Small intestine (tissue), 16 donors: Measurements from ENCODE around the gene TTLL1. TPM values are rescaled to one million over a fixed set of nuclear protein-coding genes. Genes with fewer than 3 reads are reported as not detected.

Source experiments
- DNase-seq, 2 donors: peaks; one replicate each; pipeline versions ENCODE4 v3.0.0 to v3.0.0-alpha.2; 2013
- FAIRE-seq: peaks from 2 replicates; lab custom pipeline; 2012; peaks lifted over from hg19 to GRCh38; lab: Jason Lieb, UNC
- H3K27ac ChIP-seq, 3 donors: one replicate each; pipeline ENCODE4 v1.5.1; 2013; ENCODE audit warnings: low read length in 2 of 3, mild to moderate bottlenecking in 2 of 3, control low read depth in 1 of 3, inconsistent platforms in 1 of 3, low read depth in 1 of 3, moderate library complexity in 1 of 3
- H3K27me3 ChIP-seq, 3 donors: one replicate each; pipeline ENCODE4 v1.6.1; 2013; ENCODE audit warnings: low read length in 3 of 3, inconsistent platforms in 1 of 3; ENCODE audit not compliant: control insufficient read depth in 3 of 3, insufficient read depth in 3 of 3
- H3K36me3 ChIP-seq, 3 donors: one replicate each; pipeline ENCODE4 v1.6.1; 2013; ENCODE audit warnings: low read length in 3 of 3, inconsistent platforms in 1 of 3, low read depth in 1 of 3, mild to moderate bottlenecking in 1 of 3, moderate library complexity in 1 of 3; ENCODE audit not compliant: control insufficient read depth in 3 of 3, insufficient read depth in 2 of 3
- H3K4me1 ChIP-seq, 3 donors: one replicate each; pipeline ENCODE4 v1.6.1; 2013; ENCODE audit warnings: low read length in 2 of 3, inconsistent platforms in 1 of 3, low read depth in 1 of 3, mild to moderate bottlenecking in 1 of 3, moderate library complexity in 1 of 3; ENCODE audit not compliant: control insufficient read depth in 3 of 3, insufficient read depth in 2 of 3
- H3K4me3 ChIP-seq, 3 donors: one replicate each; pipeline ENCODE4 v1.5.1; 2013; ENCODE audit warnings: low read length in 3 of 3, control low read depth in 1 of 3, inconsistent platforms in 1 of 3, low read depth in 1 of 3, mild to moderate bottlenecking in 1 of 3, moderate library complexity in 1 of 3
- H3K9me3 ChIP-seq, 2 donors: one replicate each; pipeline ENCODE4 v1.6.1; 2013; ENCODE audit warnings: low read depth in 1 of 2, low read length in 1 of 2; ENCODE audit not compliant: control insufficient read depth in 2 of 2, insufficient read depth in 1 of 2
- WGBS, 3 donors: extraction: QIAGEN DNeasy Blood & Tissue Kit; methylation state at CpG; one replicate each; pipeline ENCODE4 v1.1.7; 2013; 5-methylcytosine and 5-hydroxymethylcytosine counted together
- long read RNA-seq, 10 donors: transcript quantifications; one replicate each; lab custom pipeline, GENCODE V29; 2026
- polyA plus RNA-seq, 4 donors: library from polyadenylated mRNA; stranded (reverse) in 3 of 4; unstranded in 1 of 4; fragments of 200-250 nt in 3 of 4; fragments of 120-200 nt in 1 of 4; gene quantifications; one replicate each; pipeline versions ENCODE4 v1.2.1 to v1.2.3, GENCODE V29; 2013
- donor health status: healthy with polysubstance abuse.
- donor health status: control.
- donor health status: control.
- donor health status: Bipolar disorder and iron deficiency.
- donor health status: healthy.

The TTLL1 gene
- 1 to 10 TPM; 1.1 to 4.2 (median 2.4) TPM for polyA plus RNA-seq
- long read RNA-seq, donor 1, partial matches to known transcripts, result 0 of 1 reads
- long read RNA-seq, donor 1, other reads (novel, unspliced or antisense), result 0 of 1 reads
- long read RNA-seq, donor 2, result 0 reads
- long read RNA-seq, donor 3, partial matches to known transcripts, result 0 of 2 reads
- long read RNA-seq, donor 3, other reads (novel, unspliced or antisense), result 0 of 2 reads
- long read RNA-seq, donor 4, result 0 reads
- long read RNA-seq, donor 5, result 0 reads
- long read RNA-seq, donor 6, result 0 reads
- long read RNA-seq, donor 7, transcript TTLL1-201 (11 exons, 1,645 nt), result major isoform, 9 of 10 reads
- long read RNA-seq, donor 7, partial matches to known transcripts, result 0 of 10 reads
- long read RNA-seq, donor 7, other reads (novel, unspliced or antisense), result 0 of 10 reads
- long read RNA-seq, donor 8, result 0 reads
- long read RNA-seq, donor 9, partial matches to known transcripts, result 0 of 1 reads
- long read RNA-seq, donor 9, other reads (novel, unspliced or antisense), result 0 of 1 reads
- long read RNA-seq, donor 10, result 0 reads

DNA sequence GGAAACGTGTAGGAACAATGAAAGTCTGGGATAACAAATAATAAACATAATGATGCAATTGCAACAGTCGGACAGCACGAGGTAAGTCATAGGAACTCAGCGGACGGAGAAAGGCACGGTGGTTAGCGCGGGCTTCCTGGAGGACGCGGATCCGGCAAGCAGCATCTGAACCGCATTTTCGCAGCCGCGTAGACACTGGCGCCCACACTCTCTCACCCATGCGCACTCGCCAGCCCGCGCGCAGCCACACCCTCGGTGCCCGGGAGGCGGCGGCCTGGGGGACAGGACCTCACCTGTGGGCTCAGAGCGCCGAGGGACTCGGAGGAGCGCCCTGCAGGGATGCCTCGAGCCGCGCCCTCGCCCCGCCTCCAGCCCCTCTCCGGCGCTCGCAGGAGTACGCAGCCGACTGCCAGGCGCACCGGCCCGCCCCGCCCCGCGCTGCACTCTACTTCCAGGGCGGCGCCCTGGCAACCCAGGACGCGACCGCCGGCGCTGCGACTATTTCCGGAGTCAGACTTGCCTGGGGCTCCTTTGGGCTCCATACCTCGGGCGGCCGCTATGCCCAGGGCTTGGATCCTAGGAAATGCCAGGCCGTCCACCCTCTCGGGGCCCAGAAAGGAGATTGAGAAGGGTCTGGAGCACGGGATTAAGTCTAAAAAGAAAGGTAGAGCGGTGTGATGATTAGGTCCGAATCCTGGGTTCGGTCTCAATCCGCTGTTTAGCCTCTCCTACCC lies at the start of gene TTLL1:
Gene TTLL1 (minus strand): TSS at position 408 of the 734 bp plus-strand sequence. CDS start 13,805 bp downstream, outside the sequence.
- peaks cover 0 to 5% (median 0%) of the 10 kb centered on the region in 3 donors for H3K4me1 ChIP-seq
- H3K9me3 ChIP-seq, result no peaks in the 10 kb centered on the region
- H3K27me3 ChIP-seq, result no peaks in the 10 kb centered on the region
- FAIRE-seq (no peak), DNase-seq (peak; percentile 90 to 94)
- H3K4me3 ChIP-seq, result peak within 1 kb of the TSS; percentile 60 to 83 (median 78)
- H3K36me3 ChIP-seq, result peaks cover 0 to 3% (median 0%) of the 10 kb centered on the region in 3 donors
- WGBS, 3 donors, result 4 to 7% (median 4%) methylated on average over 48 to 64 of the region's 64 CpGs
- peak within 1 kb of the TSS; percentile 15 to 76 (median 68) for H3K27ac ChIP-seq

DNA sequence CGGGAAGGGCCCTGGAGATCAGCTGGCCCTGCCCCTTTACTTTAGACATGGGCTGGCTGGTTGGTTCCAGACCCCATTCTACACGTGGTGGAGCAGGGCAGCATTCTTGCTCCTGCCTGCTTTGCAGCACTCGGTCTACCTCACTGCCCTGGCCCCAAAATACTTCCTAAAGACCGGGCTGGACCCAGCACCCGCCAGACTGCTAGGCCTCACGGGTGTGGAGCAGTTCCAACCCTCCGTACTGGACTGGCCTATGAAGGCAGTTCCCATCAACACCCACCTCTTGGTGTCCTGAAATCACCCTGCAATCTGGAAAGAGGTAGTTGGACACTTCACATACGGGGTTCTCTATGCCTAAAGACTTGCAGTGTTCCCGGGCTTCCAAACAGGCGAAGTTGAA lies 47.6 kb upstream of the TTLL1 start:
- Histone ChIP-seq H3K27me3 (no peaks in the 10 kb centered on the region), H3K4me1 (peaks cover 0 to 2% (median 0%) of the 10 kb centered on the region in 3 donors), H3K9me3 (no peaks in the 10 kb centered on the region), H3K27ac (no peak overlapping the region), H3K36me3 (peaks cover 7 to 91% (median 17%) of the 10 kb centered on the region in 3 donors), H3K4me3 (no peak overlapping the region)
- no peak for FAIRE-seq
- no peak for DNase-seq
- 77 to 78% (median 78%) methylated on average over 10 of the region's 10 CpGs for WGBS, 3 donors

GRCh38 chr22:43136255-43136654 lies 47.1 kb upstream of the TTLL1 start:
- no peaks in the 10 kb centered on the region for H3K4me1 ChIP-seq
- no peaks in the 10 kb centered on the region for H3K9me3 ChIP-seq
- H3K4me3 ChIP-seq, result no peak overlapping the region
- no peak overlapping the region for H3K27ac ChIP-seq
- no peaks in the 10 kb centered on the region for H3K27me3 ChIP-seq
- WGBS, 3 donors, result 39 to 54% (median 47%) methylated on average over 9 of the region's 9 CpGs
- FAIRE-seq (no peak), DNase-seq (peak in 1 of 2 donors; percentile 49)
- H3K36me3 ChIP-seq, result peaks cover 7 to 95% (median 17%) of the 10 kb centered on the region in 3 donors

DNA sequence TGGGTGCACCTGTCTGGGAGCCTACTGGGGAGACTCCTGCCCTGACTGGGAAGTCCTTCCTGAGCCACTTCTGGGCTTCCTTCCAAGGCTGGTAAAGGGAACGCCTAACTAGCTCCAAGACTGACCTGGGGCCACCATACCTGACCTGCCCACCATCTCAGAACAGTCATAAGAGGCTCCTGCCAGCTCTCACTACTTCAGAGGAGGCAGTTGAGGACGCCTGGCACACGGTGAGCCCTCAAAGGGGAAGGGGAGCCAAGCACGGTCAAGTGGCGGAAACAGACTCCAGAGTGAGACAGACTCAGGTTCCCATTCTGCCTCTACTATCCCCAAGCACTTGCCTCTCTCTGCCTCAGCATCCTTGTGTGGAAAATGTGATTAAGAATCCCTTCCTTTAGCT lies 46.4 kb upstream of the TTLL1 start:
- H3K36me3 ChIP-seq, result peaks cover 7 to 95% (median 17%) of the 10 kb centered on the region in 3 donors
- WGBS, 3 donors, result 74 to 89% (median 75%) methylated on average over 5 of the region's 5 CpGs
- no peaks in the 10 kb centered on the region for H3K9me3 ChIP-seq
- FAIRE-seq (no peak), DNase-seq (no peak)
- H3K27ac ChIP-seq, result no peak overlapping the region
- no peaks in the 10 kb centered on the region for H3K4me1 ChIP-seq
- no peaks in the 10 kb centered on the region for H3K27me3 ChIP-seq
- H3K4me3 ChIP-seq, result no peak overlapping the region

DNA sequence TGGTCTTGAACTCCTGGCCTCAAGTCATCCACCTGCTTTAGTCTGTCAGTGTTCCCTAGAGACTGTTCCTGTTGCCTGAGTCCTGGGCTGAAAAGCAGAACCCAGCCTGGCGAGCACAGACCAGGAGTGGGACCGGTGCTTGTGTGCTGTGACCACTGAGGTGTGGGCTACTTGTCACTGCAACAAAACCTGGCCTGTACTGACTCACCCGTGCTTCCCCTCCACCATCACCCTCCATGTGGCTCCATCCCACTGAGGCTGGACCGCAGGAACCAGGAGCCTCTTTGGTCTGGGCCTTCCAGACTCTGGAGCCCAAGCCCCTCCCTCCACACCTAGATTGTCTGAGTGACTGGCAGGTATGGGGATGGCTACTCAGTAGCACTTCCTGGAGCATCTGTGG lies 45.4 kb upstream of the TTLL1 start:
- Histone ChIP-seq H3K27me3 (no peaks in the 10 kb centered on the region), H3K9me3 (no peaks in the 10 kb centered on the region), H3K36me3 (peaks cover 7 to 90% (median 15%) of the 10 kb centered on the region in 3 donors), H3K4me3 (no peak overlapping the region), H3K27ac (no peak overlapping the region), H3K4me1 (peaks cover 0 to 7% (median under 1%) of the 10 kb centered on the region in 3 donors)
- 97 to 100% (median 99%) methylated on average over 3 to 4 of the region's 4 CpGs for WGBS, 3 donors
- no peak for DNase-seq
- FAIRE-seq, result no peak

GRCh38 chr22:43133401-43133800 lies 44.2 kb upstream of the TTLL1 start:
- Histone ChIP-seq H3K4me3 (no peak overlapping the region), H3K27ac (no peak overlapping the region), H3K9me3 (no peaks in the 10 kb centered on the region), H3K27me3 (no peaks in the 10 kb centered on the region), H3K36me3 (peaks cover 7 to 87% (median 15%) of the 10 kb centered on the region in 3 donors), H3K4me1 (peaks cover 0 to 18% (median 2%) of the 10 kb centered on the region in 3 donors)
- FAIRE-seq (no peak), DNase-seq (no peak)
- 91 to 95% (median 94%) methylated on average over 9 of the region's 9 CpGs for WGBS, 3 donors

DNA sequence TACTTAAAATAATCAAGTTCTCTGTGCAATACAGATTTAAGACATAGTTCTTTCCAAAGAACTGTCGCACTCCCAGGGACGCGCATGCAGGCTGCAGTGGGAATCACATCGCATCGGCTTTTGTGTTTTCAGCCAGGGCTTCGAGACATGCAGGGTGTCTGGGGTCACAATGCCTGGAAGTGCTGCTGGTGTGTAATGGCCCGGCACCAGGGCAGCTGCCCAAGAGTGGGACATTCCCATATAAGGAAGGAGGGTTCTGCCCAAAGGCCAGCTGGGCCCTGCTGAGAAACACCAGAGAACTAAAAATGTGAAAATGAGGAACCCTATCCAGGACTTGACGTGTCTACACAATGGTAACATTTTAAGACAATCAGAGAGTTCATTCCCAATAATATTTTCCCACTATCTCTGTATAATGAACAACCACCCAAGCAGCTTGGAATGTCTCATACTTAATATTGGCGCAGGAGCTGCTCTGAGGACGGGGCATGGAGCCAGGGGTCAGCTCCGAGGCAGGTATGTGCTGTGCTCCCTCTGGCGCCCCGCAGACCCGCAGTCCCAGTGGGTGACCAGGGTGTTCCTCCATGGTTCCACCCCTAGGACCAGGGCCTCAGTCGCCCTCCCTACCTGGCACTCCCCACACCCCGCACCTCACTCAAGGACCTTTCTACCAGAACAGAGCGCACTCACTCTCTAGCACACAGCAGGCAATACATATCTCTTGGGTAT lies 42.7 kb upstream of the TTLL1 start:
- H3K9me3 ChIP-seq, result no peaks in the 10 kb centered on the region
- H3K4me3 ChIP-seq, result no peak overlapping the region
- FAIRE-seq (no peak), DNase-seq (no peak)
- no peaks in the 10 kb centered on the region for H3K27me3 ChIP-seq
- no peak overlapping the region for H3K27ac ChIP-seq
- H3K4me1 ChIP-seq, result peaks cover 4 to 33% (median 5%) of the 10 kb centered on the region in 3 donors
- 88 to 93% (median 89%) methylated on average over 17 of the region's 17 CpGs for WGBS, 3 donors
- H3K36me3 ChIP-seq, result peaks cover 7 to 76% (median 14%) of the 10 kb centered on the region in 3 donors
